HL-60/S4 (cell line): ENCODE measurements around the gene HLA-E.
"Not testable (repeated sequence)": the region's sequence is repeated elsewhere in the genome, so short reads cannot be mapped to it uniquely, and the experiment has no call there.

Source experiments
- in situ Hi-C: fragments of 300-500 bp; cut with MboI; formaldehyde crosslinking; loops from 2 replicates; pipeline ENCODE4 v1.14.3; 2022; ENCODE audit warnings: low sequenced_read_pairs

HLA-E gene

DNA sequence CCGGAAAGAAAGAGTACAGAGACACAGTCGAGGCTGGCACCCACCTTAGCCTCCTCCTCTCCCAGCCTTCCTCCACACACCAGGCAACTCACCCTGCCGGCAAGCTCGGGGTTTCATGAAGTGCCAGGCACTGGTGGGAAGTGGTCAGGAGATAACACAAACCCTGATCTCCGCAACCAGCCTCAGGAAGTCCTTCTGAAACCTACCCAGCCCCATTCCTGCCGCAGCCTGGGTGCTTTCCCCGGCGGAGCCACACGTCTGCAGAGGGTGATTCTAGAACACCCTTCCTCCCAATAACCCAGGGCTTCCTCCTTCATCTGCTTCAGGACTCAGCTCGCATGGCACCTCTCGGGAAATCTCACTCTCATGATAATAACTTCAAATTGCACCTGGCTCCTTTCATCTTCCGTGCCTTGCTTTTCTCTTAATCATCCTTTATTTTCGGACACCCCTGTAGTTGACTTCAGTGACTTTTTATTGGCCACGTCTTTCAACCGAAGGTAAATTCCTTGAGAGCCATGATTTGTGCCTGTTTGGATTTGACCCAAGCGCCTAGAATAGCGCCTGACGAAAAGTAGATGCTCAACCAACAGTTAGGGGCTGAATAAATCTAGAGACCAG is 8.7 kb upstream of the HLA-E start:
- in situ Hi-C loops: loop anchor here (10.0 kb wide), 2 partner anchors 194 to 254 kb away; partner anchors contain the start of gene DHX16

DNA sequence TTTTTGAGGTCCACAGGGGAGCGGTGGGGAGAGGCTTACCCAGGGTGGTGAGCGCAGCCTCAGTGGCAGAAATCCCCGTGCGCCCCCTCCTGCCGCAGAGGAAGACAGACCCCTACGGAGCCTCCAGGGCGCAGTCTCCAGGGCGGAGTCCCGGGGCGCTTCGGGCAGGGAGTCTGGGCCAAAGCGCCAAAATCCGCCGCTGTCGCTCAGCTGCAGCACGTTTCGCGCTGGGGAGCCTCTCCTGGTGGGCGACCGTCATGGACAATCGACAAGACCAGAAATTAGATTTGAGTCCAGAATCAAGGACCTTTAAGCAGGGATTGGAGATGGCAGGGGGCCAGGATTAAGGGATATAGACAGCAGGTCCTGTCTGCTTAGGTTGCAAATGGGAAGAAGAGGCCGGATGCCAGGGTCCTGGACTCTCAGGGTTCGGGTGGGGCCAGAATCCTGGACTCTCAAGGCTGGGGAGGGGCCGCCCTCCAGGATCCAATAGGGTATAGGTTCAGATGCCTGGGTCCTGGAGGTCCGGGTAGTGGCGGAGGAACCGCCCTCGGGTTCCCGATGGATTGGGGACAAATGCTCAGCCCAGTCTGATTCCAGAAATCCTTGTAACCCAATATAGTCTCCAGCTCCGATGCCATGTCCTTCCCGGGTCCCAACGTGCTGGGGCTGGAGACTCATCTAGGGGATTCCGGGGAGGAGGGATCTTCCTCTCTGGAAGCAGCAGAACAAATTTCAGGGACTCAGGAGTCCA is 7.9 kb upstream of the HLA-E start:
- in situ Hi-C loops: loop anchor here (10.0 kb wide), 2 partner anchors 193 to 253 kb away; partner anchors contain the start of gene DHX16

GRCh38 chr6:30481965-30482644 is 7.2 kb upstream of the HLA-E start:
- in situ Hi-C loops: loop anchor here (10.0 kb wide), 2 partner anchors 193 to 253 kb away; partner anchors contain the start of gene DHX16

- in situ Hi-C loops: loop anchor here (10.0 kb wide), 2 partner anchors 191 to 251 kb away; partner anchors contain the start of gene DHX16
Observed at GRCh38 chr6:30483677-30484279, 5.5 kb upstream of the HLA-E start.

DNA sequence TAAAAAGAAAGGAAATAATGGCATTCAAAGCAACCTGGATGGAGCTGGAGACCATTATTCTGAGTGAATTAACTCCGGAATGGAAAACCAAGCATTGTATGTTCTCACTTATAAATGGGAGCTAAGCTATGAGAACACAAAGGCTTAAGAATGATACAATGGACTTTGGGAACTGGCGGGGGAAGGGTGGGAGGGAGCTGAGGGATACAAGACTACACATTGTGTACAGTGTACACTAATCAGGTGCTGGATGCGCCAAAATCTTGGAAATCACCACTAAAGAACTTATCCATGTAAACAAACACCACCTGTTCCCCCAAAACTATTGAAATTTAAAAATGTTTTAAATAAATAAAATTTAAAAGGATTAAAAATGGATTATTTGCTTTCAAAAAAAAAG is 4.1 kb upstream of the HLA-E start:
- in situ Hi-C loops: loop anchor here (10.0 kb wide), 2 partner anchors 190 to 250 kb away; partner anchors contain the start of gene DHX16

GRCh38 chr6:30487926-30488325 is 1.4 kb upstream of the HLA-E start:
- in situ Hi-C loops: loop anchor here (10.0 kb wide), 2 partner anchors 187 to 247 kb away; partner anchors contain the start of gene DHX16

DNA sequence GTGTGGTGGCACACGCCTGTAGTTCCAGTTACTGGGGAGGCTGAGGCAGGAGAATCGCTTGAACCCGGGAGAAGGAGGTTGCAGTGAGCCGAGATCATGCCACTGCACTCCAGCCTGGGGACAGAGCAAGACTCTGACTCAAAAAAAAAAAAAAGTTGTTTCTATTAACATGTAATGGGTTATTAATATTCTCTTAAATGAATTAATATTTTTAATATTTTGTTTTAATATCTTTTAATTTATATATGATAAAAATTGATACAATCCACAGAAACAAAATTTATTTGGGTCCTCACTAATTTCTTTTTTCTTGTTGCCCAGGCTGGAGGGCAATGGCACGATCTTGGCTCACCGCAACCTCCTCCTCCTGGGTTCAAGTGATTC is 620 bp upstream of the HLA-E start:
- in situ Hi-C loops: loop anchor here (10.0 kb wide), 2 partner anchors 186 to 246 kb away; partner anchors contain the start of gene DHX16

DNA sequence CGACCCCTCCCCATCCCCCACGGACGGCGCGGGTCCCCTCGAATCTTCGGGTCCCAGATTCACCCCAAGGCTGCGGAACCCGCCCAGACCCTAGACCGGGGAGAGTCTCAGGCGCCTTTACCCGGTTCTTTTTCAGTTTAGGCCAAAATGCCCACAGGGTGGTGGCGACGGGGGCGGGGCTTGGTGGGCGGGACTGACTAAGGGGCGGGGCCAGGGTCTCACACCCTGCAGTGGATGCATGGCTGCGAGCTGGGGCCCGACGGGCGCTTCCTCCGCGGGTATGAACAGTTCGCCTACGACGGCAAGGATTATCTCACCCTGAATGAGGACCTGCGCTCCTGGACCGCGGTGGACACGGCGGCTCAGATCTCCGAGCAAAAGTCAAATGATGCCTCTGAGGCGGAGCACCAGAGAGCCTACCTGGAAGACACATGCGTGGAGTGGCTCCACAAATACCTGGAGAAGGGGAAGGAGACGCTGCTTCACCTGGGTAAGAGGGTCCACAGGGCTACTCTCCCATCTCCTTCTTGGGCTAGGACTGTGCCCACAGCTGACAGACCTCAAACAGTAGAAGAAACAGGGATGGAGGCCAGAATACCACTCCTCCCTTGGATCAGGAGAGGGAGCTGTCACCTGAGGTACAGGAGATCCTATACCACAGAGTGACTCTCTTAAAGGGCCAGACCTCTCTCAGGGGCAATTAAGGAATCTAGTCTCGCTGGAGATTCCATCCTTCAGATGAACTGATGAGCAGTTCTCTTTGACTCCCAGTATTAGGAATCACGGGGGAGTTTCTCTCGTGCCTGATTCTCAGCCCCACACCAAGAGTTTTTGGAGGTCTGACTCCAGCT is 942 bp downstream of the HLA-E start:
- in situ Hi-C loops: loop anchor here (5.0 kb wide), 1 partner anchor 42 kb away; no protein-coding TSS in a partner anchor

DNA sequence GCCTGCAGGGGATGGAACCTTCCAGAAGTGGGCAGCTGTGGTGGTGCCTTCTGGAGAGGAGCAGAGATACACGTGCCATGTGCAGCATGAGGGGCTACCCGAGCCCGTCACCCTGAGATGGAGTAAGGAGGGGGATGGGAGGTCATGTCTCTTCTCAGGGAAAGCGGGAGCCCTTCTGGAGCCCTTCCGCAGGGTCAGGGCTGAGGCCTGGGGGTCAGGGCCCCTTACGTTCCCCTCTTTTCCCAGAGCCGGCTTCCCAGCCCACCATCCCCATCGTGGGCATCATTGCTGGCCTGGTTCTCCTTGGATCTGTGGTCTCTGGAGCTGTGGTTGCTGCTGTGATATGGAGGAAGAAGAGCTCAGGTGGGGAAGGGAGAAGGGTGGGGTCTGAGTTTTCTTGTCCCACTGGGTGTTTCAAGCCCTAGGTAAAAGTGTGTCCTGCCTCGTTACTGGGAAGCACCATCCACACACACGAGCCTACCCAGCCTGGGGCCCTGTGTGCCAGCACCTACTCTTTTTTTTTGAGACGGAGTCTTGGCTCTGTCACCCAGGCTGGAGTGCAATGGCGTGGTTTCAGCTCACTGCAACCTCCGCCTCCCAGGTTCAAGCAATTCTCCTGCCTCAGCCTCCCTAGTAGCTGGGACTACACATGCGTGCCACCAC is 2.1 kb downstream of the HLA-E start:
- in situ Hi-C loops: loop anchor here (5.0 kb wide), 1 partner anchor 41 kb away; no protein-coding TSS in a partner anchor

DNA sequence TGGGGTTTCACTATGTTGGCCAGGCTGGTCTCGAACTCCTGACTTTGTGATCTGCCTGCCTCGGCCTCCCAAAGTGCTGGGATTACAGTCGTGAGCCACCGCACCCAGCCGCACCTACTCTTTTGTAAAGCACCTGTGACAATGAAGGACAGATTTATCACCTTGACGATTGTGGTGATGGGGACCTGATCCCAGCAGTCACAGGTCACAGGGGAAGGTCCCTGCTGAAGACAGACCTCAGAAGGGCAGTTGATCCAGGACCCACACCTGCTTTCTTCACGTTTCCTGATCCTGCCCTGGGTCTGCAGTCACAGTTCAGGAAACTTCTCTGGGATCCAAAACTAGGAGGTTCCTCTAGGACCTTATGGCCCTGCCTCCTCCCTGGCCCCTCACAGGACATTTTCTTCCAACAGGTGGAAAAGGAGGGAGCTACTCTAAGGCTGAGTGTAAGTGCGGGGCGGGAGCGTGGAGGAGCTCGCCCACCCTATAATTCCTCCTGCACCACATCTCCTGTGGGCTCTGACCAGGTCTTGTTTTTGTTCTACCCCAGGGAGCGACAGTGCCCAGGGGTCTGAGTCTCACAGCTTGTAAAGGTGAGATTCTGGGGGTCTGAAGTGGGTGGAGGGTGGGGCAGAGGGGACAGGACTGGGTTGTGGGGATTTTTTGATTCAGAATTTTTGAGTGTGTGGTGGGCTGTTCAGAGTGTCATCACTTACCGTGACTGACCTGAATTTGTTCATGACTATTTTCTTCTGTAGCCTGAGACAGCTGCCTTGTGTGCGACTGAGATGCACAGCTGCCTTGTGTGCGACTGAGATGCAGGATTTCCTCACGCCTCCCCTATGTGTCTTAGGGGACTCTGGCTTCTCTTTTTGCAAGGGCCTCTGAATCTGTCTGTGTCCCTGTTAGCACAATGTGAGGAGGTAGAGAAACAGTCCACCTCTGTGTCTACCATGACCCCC is 3.0 kb downstream of the HLA-E start:
- in situ Hi-C loops: loop anchor here (5.0 kb wide), 1 partner anchor 40 kb away; no protein-coding TSS in a partner anchor

DNA sequence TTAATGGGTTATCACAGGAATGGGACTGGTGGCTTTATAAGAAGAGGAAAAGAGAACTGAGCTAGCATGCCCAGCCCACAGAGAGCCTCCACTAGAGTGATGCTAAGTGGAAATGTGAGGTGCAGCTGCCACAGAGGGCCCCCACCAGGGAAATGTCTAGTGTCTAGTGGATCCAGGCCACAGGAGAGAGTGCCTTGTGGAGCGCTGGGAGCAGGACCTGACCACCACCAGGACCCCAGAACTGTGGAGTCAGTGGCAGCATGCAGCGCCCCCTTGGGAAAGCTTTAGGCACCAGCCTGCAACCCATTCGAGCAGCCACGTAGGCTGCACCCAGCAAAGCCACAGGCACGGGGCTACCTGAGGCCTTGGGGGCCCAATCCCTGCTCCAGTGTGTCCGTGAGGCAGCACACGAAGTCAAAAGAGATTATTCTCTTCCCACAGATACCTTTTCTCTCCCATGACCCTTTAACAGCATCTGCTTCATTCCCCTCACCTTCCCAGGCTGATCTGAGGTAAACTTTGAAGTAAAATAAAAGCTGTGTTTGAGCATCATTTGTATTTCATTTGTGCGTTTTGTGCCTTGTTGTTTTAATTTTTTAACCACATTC is 4.4 kb downstream of the HLA-E start:
- in situ Hi-C loops: loop anchor here (5.0 kb wide), 1 partner anchor 39 kb away; no protein-coding TSS in a partner anchor

- in situ Hi-C loops: loop anchor here (5.0 kb wide), 1 partner anchor 38 kb away; no protein-coding TSS in a partner anchor
Observed at GRCh38 chr6:30494291-30494861, 5.1 kb downstream of the HLA-E start.

- in situ Hi-C loops: not testable (repeated sequence)
Observed at GRCh38 chr6:30495060-30495459, 5.8 kb downstream of the HLA-E start.

DNA sequence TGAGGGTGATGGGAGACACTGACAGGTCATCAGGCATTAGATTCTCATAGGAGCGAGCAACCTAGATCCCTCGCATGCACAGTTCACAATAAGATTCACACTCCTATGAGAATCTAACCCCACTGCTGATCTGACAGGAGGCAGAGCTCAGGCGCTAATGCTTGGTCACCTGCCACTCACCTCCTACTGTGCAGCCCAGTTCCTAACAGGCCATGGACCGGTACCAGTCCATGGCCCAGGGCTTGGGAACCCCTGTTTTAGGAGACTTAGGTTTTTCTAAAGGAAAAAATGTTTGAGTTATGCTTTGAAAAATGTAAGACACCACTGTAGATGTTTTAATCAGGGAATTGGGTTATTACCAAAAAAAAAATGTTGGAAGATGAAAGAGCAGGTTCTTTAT is 6.7 kb downstream of the HLA-E start:
- in situ Hi-C loops: no loop called here

DNA sequence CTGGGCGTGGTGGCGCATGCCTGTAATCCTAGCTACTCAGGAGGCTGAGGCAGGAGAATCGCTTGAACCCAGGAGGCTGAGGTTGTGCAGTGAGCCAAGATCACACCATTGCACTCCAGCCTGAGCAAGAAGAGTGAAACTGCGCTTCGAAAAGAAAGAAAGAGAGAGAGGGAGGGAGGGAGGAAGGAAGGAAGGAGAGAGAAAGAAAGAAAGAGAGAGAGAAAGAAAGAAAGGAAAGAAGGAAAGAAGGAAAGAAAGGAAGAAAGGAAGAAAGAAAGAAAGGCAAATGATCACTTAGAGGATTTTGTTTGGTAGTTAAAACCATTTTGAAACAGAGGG is 7.9 kb downstream of the HLA-E start:
- in situ Hi-C loops: not testable (repeated sequence)

DNA sequence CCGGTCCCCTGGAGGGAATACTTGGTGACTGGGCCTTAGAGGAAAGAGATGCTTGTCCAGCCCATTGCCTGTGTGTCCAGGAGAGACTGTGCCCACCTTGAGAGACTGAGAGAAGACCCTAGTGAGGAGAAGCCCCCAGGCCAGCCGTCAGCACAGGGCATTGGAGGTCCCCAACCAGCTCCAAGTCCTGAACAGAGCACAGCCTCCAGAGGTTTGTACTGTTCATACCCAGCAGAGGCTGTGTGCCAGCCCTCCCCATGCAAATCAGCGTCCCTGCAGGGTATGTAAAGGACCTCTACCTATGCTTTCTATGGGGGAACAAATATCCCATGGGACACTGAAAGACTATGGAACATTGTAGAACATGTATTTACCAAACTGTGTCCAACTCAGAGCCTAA is 8.4 kb downstream of the HLA-E start:
- in situ Hi-C loops: no loop called here

DNA sequence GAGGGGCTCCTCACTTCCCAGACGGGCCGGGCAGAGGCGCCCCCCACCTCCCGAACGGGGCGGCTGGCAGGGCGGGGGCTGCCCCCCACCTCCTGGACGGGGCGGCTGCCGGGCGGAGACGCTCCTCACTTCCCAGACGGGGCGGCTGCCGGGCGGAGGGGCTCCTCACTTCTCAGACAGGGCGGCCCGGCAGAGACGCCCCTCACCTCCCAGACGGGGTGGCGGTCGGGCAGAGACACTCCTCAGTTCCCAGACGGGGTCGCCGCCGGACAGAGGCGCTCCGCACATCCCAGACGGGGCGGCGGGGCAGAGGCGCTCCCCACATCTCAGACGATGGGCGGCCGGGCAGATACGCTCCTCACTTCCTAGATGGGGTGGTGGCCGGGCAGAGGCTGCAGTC is 9.4 kb downstream of the HLA-E start:
- in situ Hi-C loops: not testable (repeated sequence)
